Measurements from ENCODE around the gene CFAP91. TPM values are rescaled to one million over a fixed set of nuclear protein-coding genes. Genes with fewer than 3 reads are reported as not detected.

CFAP91 gene
- 1.1 TPM for polyA plus RNA-seq (ENCODE audit: insufficient read length)

GRCh38 chr3:119702530-119703527, at the start of gene CFAP91:
Gene CFAP91, plus strand, starts transcription at chr3:119703022. Its CDS starts 77 bp downstream, at chr3:119703099.
- DNase-seq, result peak; percentile 87

- no peak for DNase-seq
Measured at GRCh38 chr3:119653876-119654275, 48.9 kb upstream of the CFAP91 start.

GRCh38 chr3:119657887-119658702, 44.7 kb upstream of the CFAP91 start:
- DNase-seq, result no peak

- DNase-seq, result no peak
Measured at GRCh38 chr3:119658994-119659393, 43.8 kb upstream of the CFAP91 start.

- no peak for DNase-seq
Measured at GRCh38 chr3:119659606-119660291, 43.1 kb upstream of the CFAP91 start.

- no peak for DNase-seq
Measured at GRCh38 chr3:119660474-119661440, 42.1 kb upstream of the CFAP91 start, which contains the start of gene POPDC2. Gene POPDC2, minus strand, starts transcription at chr3:119660589. Its CDS starts 166 bp downstream, at chr3:119660423.

- DNase-seq, result peak; percentile 35
Measured at GRCh38 chr3:119662604-119663373, 40.0 kb upstream of the CFAP91 start.

GRCh38 chr3:119663885-119664284, 38.9 kb upstream of the CFAP91 start:
- DNase-seq, result no peak

- no peak for DNase-seq
Measured at GRCh38 chr3:119664370-119664769, 38.5 kb upstream of the CFAP91 start.

- DNase-seq, result no peak
Measured at GRCh38 chr3:119664850-119665379, 37.9 kb upstream of the CFAP91 start.

GRCh38 chr3:119665954-119666559, 36.8 kb upstream of the CFAP91 start:
- no peak for DNase-seq

GRCh38 chr3:119669906-119670570, 32.8 kb upstream of the CFAP91 start:
- DNase-seq, result no peak

- DNase-seq, result no peak
Measured at GRCh38 chr3:119672776-119673175, 30.0 kb upstream of the CFAP91 start.

GRCh38 chr3:119673875-119674274, 28.9 kb upstream of the CFAP91 start:
- no peak for DNase-seq

- no peak for DNase-seq
Measured at GRCh38 chr3:119675188-119675874, 27.5 kb upstream of the CFAP91 start.

- DNase-seq, result no peak
Measured at GRCh38 chr3:119676020-119676419, 26.8 kb upstream of the CFAP91 start.

- DNase-seq, result peak; percentile 92
Measured at GRCh38 chr3:119676771-119677640, 25.8 kb upstream of the CFAP91 start, which contains the start of gene COX17. Gene COX17, minus strand, starts transcription at chr3:119677406. Its CDS starts 96 bp downstream, at chr3:119677310.

GRCh38 chr3:119677641-119677934, 25.2 kb upstream of the CFAP91 start:
- DNase-seq, result no peak
